ENCODE measurements around the gene NFATC1.

Gene NFATC1

GRCh38 chr18:79574938-79575525, 179.3 kb downstream of the NFATC1 start:
- DNase-seq (ENCODE audit: low read depth) = no peak

- DNase-seq (ENCODE audit: low read depth) = no peak
These were observed 180.4 kb downstream of the NFATC1 start for GRCh38 chr18:79575891-79576685.

- DNase-seq (ENCODE audit: low read depth) = no peak
These were observed 181.1 kb downstream of the NFATC1 start for GRCh38 chr18:79576686-79577351.

GRCh38 chr18:79577451-79578395, 182.0 kb downstream of the NFATC1 start:
- DNase-seq (ENCODE audit: low read depth) = no peak

GRCh38 chr18:79578396-79579260, 182.9 kb downstream of the NFATC1 start:
- DNase-seq (ENCODE audit: low read depth) = no peak
